HG02870 (cell line): ENCODE results near the gene CEACAM18.
A peak's percentile ranks its signal among the peaks of the same experiment; 100 is the strongest.
"Not testable (repeated sequence)": the region's sequence is repeated elsewhere in the genome, so short reads cannot be mapped to it uniquely, and the experiment has no call there.

Source experiments
- ATAC-seq: cut with Tn5 transposase; IDR thresholded peaks from one replicate; pipeline ENCODE4 v1.9.1; 2021; ENCODE audit warnings: mild to moderate bottlenecking, moderate library complexity; ENCODE audit not compliant: unreplicated experiment

The CEACAM18 gene

GRCh38 chr19:51478381-51479234 is at the start of gene CEACAM18:
Gene CEACAM18 (plus strand): TSS chr19:51478539.
- no peak for ATAC-seq

GRCh38 chr19:51430221-51430620 is 48.1 kb upstream of the CEACAM18 start:
- no peak for ATAC-seq

- no peak for ATAC-seq
Observed at GRCh38 chr19:51431124-51431523, 47.2 kb upstream of the CEACAM18 start.

GRCh38 chr19:51433043-51433442 is 45.3 kb upstream of the CEACAM18 start:
- ATAC-seq: no peak

GRCh38 chr19:51434456-51434855 is 43.9 kb upstream of the CEACAM18 start:
- no peak for ATAC-seq

- no peak for ATAC-seq
Observed at GRCh38 chr19:51439021-51439465, 39.3 kb upstream of the CEACAM18 start.

- ATAC-seq: no peak
Observed at GRCh38 chr19:51440052-51440451, 38.3 kb upstream of the CEACAM18 start.

GRCh38 chr19:51440846-51441409 is 37.4 kb upstream of the CEACAM18 start:
- ATAC-seq: no peak

GRCh38 chr19:51441410-51442390 is 36.6 kb upstream of the CEACAM18 start:
- ATAC-seq: peak; percentile 96

GRCh38 chr19:51447510-51447909 is 30.8 kb upstream of the CEACAM18 start:
- ATAC-seq: not testable (repeated sequence)

- no peak for ATAC-seq
Observed at GRCh38 chr19:51448011-51448410, 30.3 kb upstream of the CEACAM18 start.

GRCh38 chr19:51448411-51449016 is 29.8 kb upstream of the CEACAM18 start:
- no peak for ATAC-seq

- ATAC-seq: no peak
Observed at GRCh38 chr19:51450730-51451307, 27.5 kb upstream of the CEACAM18 start.

GRCh38 chr19:51456541-51457290 is 21.6 kb upstream of the CEACAM18 start:
- ATAC-seq: no peak

GRCh38 chr19:51457351-51458013 is 20.9 kb upstream of the CEACAM18 start:
- ATAC-seq: no peak

- no peak for ATAC-seq
Observed at GRCh38 chr19:51458051-51458645, 20.2 kb upstream of the CEACAM18 start, which contains the start of gene SIGLEC8. Gene SIGLEC8 (minus strand): TSS chr19:51458454. CDS start chr19:51458387, 67 bp downstream.

GRCh38 chr19:51458899-51459505 is 19.3 kb upstream of the CEACAM18 start:
- no peak for ATAC-seq
